ENCODE data around the gene STK10.
"Not testable (repeated sequence)": the region's sequence is repeated elsewhere in the genome, so short reads cannot be mapped to it uniquely, and the experiment has no call there.

The STK10 gene

DNA sequence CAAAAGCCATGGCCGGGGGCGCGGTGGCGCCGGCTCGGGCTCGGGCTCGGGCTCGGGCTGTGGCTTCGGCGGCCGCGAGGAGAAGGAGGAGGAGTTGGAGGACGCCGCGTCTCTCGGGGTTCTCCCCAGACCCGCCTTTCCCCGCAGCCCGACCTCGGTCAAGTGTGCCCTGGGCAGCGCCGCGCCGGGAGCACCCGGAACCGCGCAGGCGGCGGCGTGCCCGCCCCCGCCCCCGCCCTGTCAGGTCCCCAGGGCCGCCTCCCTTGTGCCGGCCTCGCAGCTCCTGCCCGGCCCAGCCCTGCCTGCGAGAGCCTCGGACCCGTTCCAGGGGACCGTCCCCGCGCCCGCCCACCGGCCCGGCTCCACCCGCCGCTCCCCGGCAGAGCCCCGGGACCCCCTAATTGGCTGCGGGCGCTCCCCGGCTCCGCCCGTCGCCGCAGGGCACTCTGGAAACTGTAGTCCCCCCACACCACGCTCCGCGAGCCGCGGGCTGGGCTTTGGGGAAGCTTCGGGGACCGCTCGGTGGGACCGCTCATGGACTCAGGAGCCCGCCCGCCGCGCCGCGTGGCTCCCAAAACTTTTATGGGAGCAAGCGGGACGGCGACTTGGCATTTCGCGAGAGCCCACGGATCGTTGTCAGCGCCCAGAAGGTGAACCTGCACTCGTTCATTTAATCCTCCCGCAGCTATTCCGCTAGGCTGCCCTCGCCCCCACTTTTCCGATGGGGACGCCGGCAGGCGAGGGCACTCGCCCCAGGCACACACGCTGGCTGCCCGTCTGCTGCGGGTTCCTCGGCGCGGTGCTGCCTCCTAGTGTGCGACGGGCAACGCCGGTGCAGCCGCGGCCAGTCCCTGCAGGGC lies at the start of gene STK10:
TSS of gene STK10 (minus strand) at position 192 of the 860 bp plus-strand sequence. CDS start at position 10, 182 bp downstream.
- peak; percentile 81 for DNase-seq

DNA sequence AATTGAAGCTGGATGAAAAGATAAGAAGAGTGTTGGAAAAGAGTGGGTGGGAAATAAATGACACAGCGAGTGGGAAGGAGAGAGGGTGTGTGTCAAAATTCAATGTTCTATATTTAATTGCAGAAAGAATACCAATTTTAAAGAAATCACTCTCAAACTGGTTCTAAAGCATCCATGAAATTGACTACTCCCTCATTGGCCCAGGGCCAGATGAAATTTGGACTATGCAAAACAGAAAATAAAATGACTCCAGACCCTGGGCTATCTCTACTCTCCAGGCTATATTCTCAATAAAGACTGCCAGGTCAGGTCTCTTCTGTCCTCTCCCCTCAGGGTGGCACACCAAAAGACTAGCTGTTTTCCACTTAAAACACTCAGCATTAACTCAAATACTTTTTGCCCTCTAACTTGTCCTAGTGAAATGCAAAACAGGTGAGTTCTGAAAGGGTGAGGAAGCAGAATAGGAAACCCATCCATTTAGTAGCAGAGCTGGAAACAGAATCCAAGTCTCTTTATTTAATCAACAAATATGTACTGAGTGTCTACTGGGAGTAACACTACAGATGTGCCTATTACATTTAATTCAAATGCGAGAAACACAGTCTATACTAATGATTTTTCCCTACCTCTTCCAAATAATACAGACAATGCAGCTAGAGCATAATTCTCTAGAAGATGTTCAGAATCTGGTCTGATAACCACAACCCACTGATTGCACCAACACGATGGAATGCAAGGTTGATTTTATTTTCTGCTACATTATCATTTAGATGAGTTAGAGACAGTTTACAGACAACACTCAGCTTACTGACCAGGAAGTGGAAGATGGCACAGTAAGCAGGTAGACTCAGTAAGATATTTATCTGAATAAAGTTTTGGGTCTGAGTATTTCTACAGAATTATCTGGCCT lies 48.1 kb upstream of the STK10 start:
- DNase-seq, result no peak

DNA sequence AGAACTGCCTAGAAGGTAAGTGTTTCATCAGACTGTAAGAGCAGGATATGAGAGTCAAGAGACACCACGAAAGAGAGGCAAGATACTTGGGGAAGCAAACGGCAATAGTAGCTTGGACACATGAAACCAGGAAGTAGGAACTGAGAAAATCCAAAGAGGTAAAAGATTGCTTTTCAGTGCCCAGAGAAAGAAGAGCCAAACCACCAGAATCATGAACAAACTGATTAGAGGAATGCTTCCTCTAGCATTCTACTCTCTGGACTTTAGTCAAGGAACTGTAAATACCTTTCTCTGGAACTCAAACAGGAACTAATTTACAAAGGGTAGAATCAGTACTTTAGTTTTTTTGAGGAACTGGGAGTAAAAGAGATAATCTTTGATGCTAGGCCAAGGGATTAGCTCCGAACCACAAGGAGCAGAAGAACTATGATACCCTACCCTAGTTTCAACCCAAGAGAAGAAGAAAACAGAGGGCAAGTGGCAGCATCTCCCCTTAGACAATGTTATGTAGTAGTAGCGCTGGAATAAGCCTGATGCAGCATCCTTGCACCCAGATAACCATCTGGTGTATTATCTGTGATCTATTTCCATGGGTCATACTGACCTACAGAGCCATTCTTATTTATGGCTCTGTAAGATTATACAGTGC lies 47.2 kb upstream of the STK10 start:
- peak; percentile 3 for DNase-seq

DNA sequence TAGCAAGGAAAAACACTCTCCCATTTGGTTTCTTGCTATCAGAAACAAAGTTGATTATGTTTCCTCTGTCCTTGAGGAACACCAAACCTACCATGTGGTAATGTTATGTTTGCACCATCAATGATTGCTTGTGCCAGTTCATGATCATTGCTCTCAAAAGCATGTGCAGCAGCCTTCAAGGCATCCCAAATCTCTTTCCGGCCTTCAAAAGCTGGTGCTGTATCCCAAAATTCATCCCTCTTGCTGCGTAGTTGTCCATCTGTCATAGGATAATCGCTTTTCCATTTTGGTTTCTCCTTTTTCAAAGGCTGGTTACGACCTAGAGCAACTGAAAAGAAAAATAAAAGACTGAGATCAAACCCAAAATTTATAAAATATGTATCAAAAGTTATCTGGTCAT lies 46.0 kb upstream of the STK10 start:
- DNase-seq, result no peak

DNA sequence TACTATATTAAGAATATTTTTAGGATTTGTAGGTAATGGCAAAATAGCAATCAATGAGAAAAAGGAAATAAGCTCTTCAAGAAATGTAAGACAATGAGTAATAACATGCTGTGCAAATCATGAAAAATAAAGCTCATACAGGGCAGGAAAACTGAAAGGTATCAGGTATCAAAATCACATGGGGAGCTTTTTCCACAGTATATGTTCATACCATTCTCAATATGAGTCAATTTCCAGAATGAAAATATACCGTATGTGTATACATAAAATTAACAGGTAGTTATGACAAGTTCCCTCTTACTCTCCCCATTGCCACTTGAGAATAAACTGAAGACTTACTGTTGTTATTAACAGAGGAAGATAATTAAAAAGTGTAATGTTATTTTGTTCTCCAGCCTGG lies 41.9 kb upstream of the STK10 start:
- no peak for DNase-seq

DNA sequence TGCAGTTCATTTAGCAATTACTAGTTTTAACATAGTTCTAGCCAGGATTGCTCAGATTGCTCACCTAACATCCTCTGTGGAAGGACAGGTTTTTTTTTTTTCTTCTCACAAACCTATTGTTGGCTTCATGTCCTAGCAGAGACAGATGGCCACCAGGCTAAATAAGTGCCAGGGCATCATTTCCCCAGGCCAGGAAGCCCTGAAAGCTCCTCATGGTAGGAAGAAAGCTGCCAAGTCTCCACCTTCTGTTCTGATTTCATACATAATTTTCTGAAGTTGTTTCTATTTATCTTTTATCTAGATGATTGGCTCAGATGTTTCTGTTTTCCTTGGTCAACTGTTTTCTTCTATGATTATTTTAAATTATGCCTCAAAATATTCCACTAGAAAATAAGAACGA lies 37.0 kb upstream of the STK10 start:
- no peak for DNase-seq

DNA sequence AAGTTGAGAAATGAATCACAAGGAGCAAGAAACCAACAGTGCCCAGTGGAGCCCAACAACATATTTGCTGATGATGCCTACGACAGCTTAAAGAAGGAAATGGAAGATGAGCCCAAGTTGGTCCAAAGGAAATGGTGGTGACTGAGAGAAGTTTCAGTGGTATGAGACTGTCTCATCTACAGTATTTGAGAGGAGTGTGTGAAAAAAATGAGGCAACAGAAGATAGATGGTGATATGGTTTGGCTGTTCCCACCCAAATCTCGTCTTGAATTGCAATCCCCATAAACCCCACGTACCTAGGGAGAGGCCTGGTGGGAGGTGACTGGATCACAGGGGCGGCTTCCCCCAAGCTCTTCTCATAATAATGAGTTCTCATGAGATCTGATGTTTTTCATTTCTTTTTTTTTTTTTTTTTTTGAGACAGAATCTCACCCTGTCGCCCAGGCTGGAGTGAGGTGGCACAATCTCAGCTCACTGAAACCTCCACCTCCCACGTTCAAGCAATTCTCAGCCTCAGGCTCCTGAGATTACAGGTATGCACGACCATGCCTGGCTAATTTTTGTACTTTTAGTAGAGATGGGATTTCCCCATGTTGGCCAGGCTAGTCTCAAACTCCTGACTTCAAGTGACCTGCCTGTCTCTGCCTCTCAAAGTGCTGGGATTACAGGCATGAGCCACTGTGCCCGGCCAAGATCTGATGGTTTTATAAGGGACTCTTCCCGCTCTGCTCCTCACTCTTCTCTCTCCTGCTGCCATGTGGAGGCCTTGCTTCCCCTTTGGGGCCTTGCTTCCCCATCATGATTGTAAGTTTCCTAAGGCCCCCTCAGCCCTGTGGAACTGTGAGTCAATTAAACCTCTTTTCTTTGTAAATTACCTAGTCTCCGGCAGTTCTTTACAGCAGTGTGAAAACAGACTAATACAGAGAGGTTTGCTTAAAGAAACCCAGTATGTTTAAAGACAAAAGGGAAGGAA lies 36.2 kb upstream of the STK10 start:
- no peak for DNase-seq

DNA sequence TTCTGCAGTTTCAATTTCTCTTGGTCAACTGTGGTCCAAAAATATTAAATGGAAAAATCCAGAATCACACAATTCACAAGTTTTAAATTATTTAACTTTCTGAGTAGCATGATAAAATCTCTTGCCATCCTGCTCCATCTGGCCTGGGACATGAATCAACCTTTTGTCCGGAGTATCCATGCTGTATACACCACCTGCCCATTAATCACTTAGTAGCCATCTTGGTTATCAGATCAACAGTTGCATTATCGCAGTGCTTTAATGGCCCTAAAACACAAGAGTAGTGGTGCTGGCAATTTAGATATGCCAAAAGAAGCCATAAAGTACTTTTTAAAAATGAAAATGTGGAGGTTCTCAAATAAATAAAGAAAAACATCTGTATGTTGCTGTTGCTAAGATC lies 31.3 kb upstream of the STK10 start:
- no peak for DNase-seq

DNA sequence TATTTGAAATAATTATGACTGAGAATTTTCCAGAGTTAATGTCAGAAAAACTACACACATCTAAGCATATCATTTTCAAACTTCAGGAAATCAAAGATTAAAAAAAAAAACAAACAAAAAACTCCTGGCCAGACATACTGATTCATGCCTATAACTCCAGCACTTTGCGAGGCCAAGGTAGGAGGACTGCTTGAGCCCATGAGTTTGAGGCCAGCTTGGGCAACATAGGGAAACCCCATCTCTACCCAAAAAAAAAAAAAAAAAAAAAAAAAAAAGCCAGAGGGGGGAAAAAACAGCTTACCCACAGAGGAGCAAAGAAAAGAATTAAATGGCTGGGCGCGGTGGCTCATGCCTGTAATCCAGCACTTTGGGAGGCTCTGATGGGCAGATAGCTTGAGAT lies 28.3 kb upstream of the STK10 start:
- DNase-seq, result no peak

DNA sequence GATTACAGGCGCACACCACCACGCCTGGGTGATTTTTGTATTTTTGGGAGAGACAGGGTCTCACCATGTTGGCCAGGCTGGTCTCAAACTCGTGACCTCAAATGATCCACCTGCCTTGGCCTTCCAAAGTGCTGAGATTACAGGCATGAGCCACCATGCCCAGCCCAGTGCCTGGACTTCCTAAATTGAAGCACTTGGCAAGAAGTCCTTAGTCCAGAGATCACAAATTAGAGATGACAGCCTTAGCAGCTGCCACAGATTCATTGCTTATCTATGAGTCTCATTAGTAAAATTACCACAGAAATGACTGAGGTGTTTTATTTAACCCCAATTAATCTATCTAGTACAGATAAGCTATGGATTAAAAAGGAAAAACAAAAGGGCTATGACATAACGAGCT lies 25.1 kb upstream of the STK10 start:
- no peak for DNase-seq

DNA sequence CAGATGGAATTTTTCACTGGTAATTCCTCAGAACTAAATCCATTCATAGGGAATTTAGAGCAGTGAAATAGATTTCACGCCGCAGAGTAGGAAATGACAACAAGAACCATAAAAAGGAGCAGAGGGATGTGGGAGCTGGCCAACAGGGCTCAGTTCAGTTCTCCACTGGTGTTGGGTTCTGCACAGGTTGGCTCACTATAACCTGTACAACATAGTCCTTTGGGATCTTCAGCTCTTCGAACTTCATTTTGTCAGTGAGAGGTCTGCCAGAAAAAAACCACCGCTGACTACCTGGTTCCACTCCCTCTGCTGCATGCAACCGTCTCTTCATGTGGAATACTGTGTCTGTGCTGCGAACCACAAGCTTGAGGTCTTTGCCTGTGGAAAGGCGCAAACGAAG lies 23.7 kb upstream of the STK10 start:
- no peak for DNase-seq

DNA sequence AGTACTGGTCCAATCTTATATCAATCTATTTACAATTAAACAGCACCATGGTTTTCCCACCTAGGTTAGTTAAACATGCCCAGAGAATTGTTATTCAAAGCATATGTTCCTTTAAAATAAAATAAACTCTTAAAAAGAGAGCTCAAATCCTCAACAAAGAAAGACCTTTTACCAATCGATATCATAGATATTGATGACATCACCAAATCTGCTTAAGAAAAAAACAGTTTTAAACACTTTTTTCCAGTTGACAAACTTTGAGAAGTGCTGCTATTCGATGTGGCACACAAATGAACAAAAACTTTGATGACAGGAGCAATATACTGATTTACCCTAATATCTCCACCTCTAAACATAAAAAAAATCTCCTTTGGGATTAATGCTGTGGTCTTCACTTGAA lies 21.7 kb upstream of the STK10 start:
- DNase-seq, result no peak

DNA sequence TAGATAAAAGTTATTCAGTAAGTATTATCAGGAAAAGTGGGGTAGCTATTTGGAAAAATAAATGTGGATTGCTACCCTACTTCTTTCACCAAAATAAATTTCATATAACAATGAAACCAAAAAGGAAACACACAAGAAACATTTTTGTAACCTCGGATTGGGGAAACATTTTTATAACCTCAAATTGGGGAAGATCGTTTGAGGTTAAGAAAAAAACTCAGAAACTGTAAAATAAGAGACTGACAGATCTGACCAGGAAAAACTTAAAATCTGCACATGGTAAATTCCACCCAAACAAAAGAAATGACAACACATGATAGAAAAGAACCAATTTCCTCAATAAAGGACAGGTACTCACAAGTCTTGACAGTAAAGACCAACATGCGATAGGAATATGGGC lies 19.5 kb upstream of the STK10 start:
- no peak for DNase-seq

DNA sequence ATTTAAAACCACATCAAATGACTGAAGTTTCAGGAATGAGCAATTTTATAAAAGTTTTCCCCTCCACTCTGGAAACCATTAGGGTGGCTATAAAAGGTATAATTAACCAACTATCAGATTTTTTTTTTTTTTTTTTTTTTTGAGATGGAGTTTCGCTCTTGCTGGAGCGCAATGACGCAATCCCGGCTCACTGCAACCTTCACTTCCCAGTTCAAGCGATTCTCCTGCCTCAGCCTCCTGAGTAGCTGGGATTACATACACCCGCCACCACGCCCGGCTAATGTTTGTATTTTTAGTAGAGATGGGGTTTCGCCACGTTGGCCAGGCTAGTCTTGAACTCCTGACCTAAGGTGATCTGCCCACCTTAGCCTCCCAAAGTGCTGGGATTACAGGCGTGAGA lies 18.0 kb upstream of the STK10 start:
- not testable (repeated sequence) for DNase-seq

DNA sequence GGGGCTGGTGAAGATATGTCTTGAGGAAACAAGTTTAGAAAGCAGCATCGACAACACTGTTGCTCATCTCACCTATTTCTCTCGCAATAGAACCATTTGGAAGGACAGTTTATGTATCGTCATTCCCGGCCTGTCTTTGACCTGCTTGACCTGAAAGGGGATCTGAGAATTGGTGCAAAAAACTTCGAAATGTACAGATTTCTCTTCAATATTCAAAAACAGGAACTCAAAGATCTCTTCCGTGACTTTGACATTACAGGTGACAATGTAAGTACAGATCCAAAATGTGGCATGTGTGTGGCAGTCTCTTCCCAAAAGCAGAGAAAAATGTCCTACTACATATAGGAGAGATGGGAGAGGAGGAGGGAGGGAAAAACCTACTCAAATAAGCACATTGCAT lies 12.5 kb upstream of the STK10 start:
- no peak for DNase-seq

DNA sequence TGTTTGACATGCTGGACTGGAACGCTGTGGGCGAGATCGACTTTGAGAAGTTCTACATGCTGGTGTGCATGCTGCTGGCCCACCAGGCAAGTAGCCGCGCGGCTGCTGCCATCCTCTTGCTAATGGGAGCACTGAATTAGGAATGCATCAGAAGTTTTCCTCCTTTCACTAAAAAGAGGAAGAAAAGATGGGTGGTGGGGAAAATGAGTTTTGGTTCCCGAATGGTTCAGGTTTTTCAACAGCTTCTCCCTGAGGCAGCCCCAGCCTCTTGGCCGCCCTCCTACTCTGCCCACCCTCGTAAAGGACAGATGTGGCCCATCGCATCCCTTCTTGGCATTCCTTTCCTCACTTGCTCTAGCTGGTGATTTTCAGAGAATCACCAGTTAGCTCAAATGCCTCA lies 11.4 kb upstream of the STK10 start:
- no peak for DNase-seq

DNA sequence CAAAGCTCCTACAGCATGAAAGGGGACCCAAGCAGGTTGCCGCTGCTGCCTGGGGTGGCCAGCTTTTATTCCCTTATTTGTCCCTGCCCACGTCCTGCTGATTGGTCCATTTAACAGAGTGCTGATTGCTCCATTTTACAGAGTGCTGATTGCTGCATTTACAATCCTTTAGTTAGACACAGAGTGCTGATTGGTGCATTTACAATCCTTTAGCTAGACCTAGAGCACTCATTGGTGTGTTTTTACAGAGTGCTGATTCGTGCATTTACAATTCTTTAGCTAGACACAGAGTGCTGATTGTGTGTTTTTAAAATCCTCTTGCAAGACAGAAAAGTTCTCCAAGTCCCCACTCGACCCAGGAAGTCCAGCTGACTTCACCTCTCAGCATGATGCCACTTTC lies 9.8 kb upstream of the STK10 start:
- not testable (repeated sequence) for DNase-seq

DNA sequence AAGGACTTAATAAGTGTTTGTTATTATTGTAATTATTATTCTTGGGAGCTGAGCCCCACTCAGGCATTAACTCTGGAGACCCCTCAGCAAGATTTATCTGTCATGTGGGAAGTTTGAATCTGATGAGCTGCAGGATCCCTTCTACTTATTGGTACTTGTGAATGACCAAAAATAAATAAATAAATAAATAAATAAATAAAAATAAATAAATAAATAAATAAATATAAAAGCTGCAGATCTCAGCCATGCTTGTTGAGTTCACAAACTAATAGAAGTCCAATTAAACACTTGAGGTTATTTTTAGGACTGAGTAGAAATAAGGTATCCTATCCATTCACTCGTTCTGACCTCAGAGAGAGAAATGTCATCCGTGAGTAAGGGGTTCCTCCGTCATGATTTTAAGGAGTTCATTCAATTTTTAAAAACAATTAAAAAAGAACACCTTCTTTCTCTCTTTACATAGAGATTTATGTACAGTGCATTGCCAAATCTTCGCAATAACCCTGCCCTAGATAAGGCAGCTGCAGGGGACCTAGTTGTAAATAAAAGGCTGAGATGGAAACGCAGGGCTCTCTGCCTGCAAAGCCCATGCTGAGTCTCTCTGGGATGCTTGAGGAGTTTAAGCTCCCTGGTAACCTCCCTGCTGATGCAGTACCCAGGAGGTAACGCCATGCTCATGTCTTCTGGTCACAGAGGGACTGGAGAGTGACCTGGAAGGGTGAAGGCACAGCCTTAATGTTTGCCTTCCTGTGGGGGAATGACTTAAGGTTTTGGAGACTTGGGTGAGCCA lies 7.2 kb upstream of the STK10 start:
- DNase-seq, result no peak

DNA sequence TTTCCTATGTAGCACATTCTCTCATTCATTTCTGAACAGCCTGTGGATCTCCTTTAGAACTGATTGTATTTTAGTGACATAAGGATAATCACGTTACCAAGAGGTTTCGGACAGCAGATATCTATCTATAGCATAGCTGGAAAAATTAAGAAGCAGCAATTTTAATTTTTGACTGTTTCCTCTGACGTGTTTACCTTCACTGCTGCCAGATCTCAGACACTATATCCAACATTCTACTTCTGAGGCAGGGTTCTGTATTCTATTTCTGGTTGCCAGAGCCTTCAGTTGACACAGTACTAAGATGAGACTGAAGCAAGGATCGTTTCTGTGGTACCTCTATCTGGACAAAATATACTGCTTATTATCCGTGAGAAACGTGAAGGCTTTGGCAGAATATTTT lies 5.8 kb upstream of the STK10 start, which contains the start of gene EFCAB9:
TSS of gene EFCAB9 (plus strand) at position 301 of the 400 bp plus-strand sequence. CDS start at position 302, 1 bp downstream.
- no peak for DNase-seq

DNA sequence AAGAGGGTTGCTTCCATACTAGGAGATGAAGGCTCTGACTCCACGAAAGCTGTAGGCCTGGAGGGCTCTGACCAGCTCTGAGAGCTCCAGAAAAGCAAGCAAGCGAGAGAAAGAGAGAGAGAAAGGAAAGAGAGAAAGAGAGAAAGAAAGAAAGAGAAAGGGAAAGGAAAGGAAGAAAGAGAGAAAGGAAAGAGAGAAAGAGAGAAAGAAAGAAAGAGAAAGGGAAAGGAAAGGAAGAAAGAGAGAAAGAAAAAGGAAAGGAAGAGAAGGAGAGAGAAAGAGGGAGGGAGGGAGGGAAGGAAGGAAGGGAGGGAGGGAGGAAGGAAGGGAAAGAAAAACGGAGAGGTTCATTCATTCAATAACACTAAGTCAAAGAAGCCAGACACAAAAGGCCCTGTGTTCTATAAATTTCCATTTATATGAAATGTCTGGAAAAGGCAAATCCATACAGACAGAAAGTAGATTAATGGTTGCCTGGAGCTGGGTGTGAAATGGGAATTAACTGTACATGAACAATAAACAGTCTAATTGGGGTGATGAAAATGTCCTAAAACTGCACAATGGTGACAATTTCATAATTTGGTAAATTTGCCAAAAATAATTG lies 1.8 kb upstream of the STK10 start:
- DNase-seq, result no peak

Data from NCI-H2029 (cell line).